H9 (cell line): ENCODE measurements around the gene TPRX1. TPM values are rescaled to one million over a fixed set of nuclear protein-coding genes. Genes with fewer than 3 reads are reported as not detected.

ENCODE experiments used
- DNase-seq: peaks from one replicate; pipeline ENCODE4 v3.0.0-alpha.2; 2017
- H2AFZ ChIP-seq: one replicate; pipeline ENCODE4 v1.6.1; 2013; ENCODE audit warnings: mild to moderate bottlenecking, low read length, control low read depth, moderate library complexity
- H2AK5ac ChIP-seq: 2 replicates; pipeline ENCODE4 v1.6.1; 2013; ENCODE audit warnings: low read length, control low read depth, mixed read lengths; ENCODE audit not compliant: insufficient read length
- H2BK120ac ChIP-seq: one replicate; pipeline ENCODE4 v1.6.1; 2013; ENCODE audit warnings: low read depth, mild to moderate bottlenecking, low read length, control low read depth, inconsistent platforms; ENCODE audit not compliant: poor library complexity, severe bottlenecking
- H2BK12ac ChIP-seq: 2 replicates; pipeline ENCODE4 v1.6.1; 2013; ENCODE audit warnings: low read length, control low read depth, mixed read lengths, low read depth; ENCODE audit not compliant: insufficient read length
- H2BK15ac ChIP-seq: 2 replicates; pipeline ENCODE4 v1.6.1; 2013; ENCODE audit warnings: low read depth, low read length, control low read depth
- H2BK20ac ChIP-seq: one replicate; pipeline ENCODE4 v1.6.1; 2013; ENCODE audit warnings: low read depth, mild to moderate bottlenecking, low read length, control low read depth, inconsistent platforms; ENCODE audit not compliant: poor library complexity, severe bottlenecking
- H2BK5ac ChIP-seq: 2 replicates; pipeline ENCODE4 v1.6.1; 2013; ENCODE audit warnings: low read length, control low read depth, mixed read lengths; ENCODE audit not compliant: insufficient read length
- H3K14ac ChIP-seq: 2 replicates; pipeline ENCODE4 v1.6.1; 2013; ENCODE audit warnings: low read length, control low read depth; ENCODE audit not compliant: insufficient read depth
- H3K18ac ChIP-seq: 2 replicates; pipeline ENCODE4 v1.6.1; 2013; ENCODE audit warnings: low read depth, mild to moderate bottlenecking, mixed read lengths, low read length, control low read depth; ENCODE audit not compliant: insufficient read length
- H3K23ac ChIP-seq: 2 replicates; pipeline ENCODE4 v1.6.1; 2013; ENCODE audit warnings: low read length, control low read depth, mixed read lengths, low read depth; ENCODE audit not compliant: insufficient read length
- H3K23me2 ChIP-seq: 2 replicates; pipeline ENCODE4 v1.6.1; 2013; ENCODE audit warnings: low read depth, mild to moderate bottlenecking, mixed read lengths, low read length, control low read depth; ENCODE audit not compliant: insufficient read length, poor library complexity, severe bottlenecking
- H3K27ac ChIP-seq: 2 replicates; pipeline ENCODE4 v1.5.1; 2013; ENCODE audit warnings: low read length, control low read depth, mixed read lengths, low read depth; ENCODE audit not compliant: insufficient read length
- H3K27me3 ChIP-seq: 2 replicates; pipeline ENCODE4 v1.6.1; 2013; ENCODE audit warnings: low read length, control low read depth, inconsistent platforms; ENCODE audit not compliant: insufficient read depth
- H3K4ac ChIP-seq: 2 replicates; pipeline ENCODE4 v1.6.1; 2013; ENCODE audit warnings: low read depth, mild to moderate bottlenecking, control low read depth, inconsistent platforms, low read length, moderate library complexity
- H3K4me1 ChIP-seq: 2 replicates; pipeline ENCODE4 v1.6.1; 2013; ENCODE audit warnings: low read length, control low read depth, inconsistent platforms; ENCODE audit not compliant: insufficient read depth
- H3K4me2 ChIP-seq: 2 replicates; pipeline ENCODE4 v1.6.1; 2013; ENCODE audit warnings: low read length, control low read depth, mixed read lengths; ENCODE audit not compliant: insufficient read length, insufficient read depth
- H3K56ac ChIP-seq: 2 replicates; pipeline ENCODE4 v1.6.1; 2013; ENCODE audit warnings: low read depth, mild to moderate bottlenecking, mixed read lengths, low read length, control low read depth; ENCODE audit not compliant: insufficient read length
- H3K79me1 ChIP-seq: 2 replicates; pipeline ENCODE4 v1.6.1; 2013; ENCODE audit warnings: low read depth, mild to moderate bottlenecking, moderate library complexity, low read length, control low read depth, inconsistent platforms; ENCODE audit not compliant: insufficient read depth, poor library complexity, severe bottlenecking
- H3K79me2 ChIP-seq: 2 replicates; pipeline ENCODE4 v1.6.1; 2013; ENCODE audit warnings: low read length, control low read depth, inconsistent platforms; ENCODE audit not compliant: insufficient read depth
- H3K9ac ChIP-seq: 2 replicates; pipeline ENCODE4 v1.6.1; 2013; ENCODE audit warnings: low read length, control low read depth, mixed read lengths; ENCODE audit not compliant: insufficient read length; ENCODE audit errors: extremely low read depth
- H3K9me3 ChIP-seq: one replicate; pipeline ENCODE4 v1.6.1; 2013; ENCODE audit warnings: low read depth, low read length, inconsistent platforms; ENCODE audit not compliant: control insufficient read depth
- H3T11ph ChIP-seq: one replicate; pipeline ENCODE4 v1.6.1; 2013; ENCODE audit warnings: mild to moderate bottlenecking, low read length, control low read depth, inconsistent platforms
- H4K20me1 ChIP-seq: one replicate; pipeline ENCODE4 v1.6.1; 2013; ENCODE audit not compliant: control insufficient read depth, insufficient read length, insufficient read depth
- H4K5ac ChIP-seq: 2 replicates; pipeline ENCODE4 v1.6.1; 2013; ENCODE audit warnings: low read depth, mild to moderate bottlenecking, mixed read lengths, low read length, control low read depth; ENCODE audit not compliant: insufficient read length
- H4K8ac ChIP-seq: replicated peaks from 2 replicates; pipeline ENCODE4 v1.6.1; 2013; ENCODE audit warnings: low read length, control low read depth, mixed read lengths, low read depth; ENCODE audit not compliant: insufficient read length
- H4K91ac ChIP-seq: 2 replicates; pipeline ENCODE4 v1.6.1; 2013; ENCODE audit warnings: low read depth, mild to moderate bottlenecking, moderate library complexity, mixed read lengths, low read length, control low read depth; ENCODE audit not compliant: insufficient read length
- H3K27ac Mint-ChIP-seq, 3 experiments: 2 replicates in 2 of 3; 3 replicates in 1 of 3; pipeline ENCODE4 v1.8.0; 2020 to 2021; ENCODE audit warnings: mixed read lengths in 3 of 3, mild to moderate bottlenecking in 1 of 3, moderate library complexity in 1 of 3
- H3K27me3 Mint-ChIP-seq: 2 replicates; pipeline ENCODE4 v1.8.0; 2021; ENCODE audit warnings: low read depth, mild to moderate bottlenecking, moderate library complexity, mixed read lengths
- H3K36me3 Mint-ChIP-seq, 3 experiments: 2 replicates in 2 of 3; 3 replicates in 1 of 3; pipeline ENCODE4 v1.8.0; 2020 to 2021; ENCODE audit warnings: low read depth in 3 of 3, mixed read lengths in 3 of 3; ENCODE audit not compliant: insufficient read depth in 1 of 3
- H3K4me1 Mint-ChIP-seq, 2 experiments: 2 replicates each; pipeline ENCODE4 v1.8.0; 2020; ENCODE audit warnings: mixed read lengths in 2 of 2
- H3K4me3 Mint-ChIP-seq, 2 experiments: 2 replicates in 1 of 2; 3 replicates in 1 of 2; pipeline ENCODE4 v1.8.0; 2020 to 2021; ENCODE audit warnings: mild to moderate bottlenecking in 2 of 2, mixed read lengths in 2 of 2, moderate library complexity in 1 of 2
- H3K9me3 Mint-ChIP-seq, 2 experiments: 2 replicates in 1 of 2; 3 replicates in 1 of 2; pipeline ENCODE4 v1.8.0; 2020; ENCODE audit warnings: mild to moderate bottlenecking in 2 of 2, mixed read lengths in 2 of 2, moderate library complexity in 1 of 2
- WGBS: extraction: QIAGEN DNeasy Blood & Tissue Kit; methylation state at CpG from one replicate; pipeline ENCODE4 v1.1.7; 2013; ENCODE audit warnings: missing lambda C conversion rate, low lambda C conversion rate, mixed read lengths; ENCODE audit not compliant: insufficient read length; ENCODE audit errors: extremely low coverage; 5-methylcytosine and 5-hydroxymethylcytosine counted together
- total RNA-seq: library from RNA; stranded (reverse); gene quantifications from 2 replicates; pipeline ENCODE4 v1.2.1, GENCODE V29; 2021
- TF ChIP-seq, protein P1 (sequence below): fragments of 200-600 bp; sonication (generic); conservative IDR thresholded peaks from 3 replicates; pipeline ENCODE4 v1.8.0; 2021; ENCODE audit warnings: antibody characterized with exemption, mild to moderate bottlenecking

The TPRX1 gene
- total RNA-seq, 1 experiment from 2014 or later = not detected

- H2AFZ ChIP-seq = no peak overlapping the region
- peaks cover 0 to under 1% of the 10 kb centered on the region in 2 experiments; a peak in 2 of 5 replicates for H3K9me3 Mint-ChIP-seq
- H3K4me1 Mint-ChIP-seq = 0 out of 4 replicates have a peak, but pooled peaks cover 0 to 2% of the 10 kb centered on the region in 2 experiments
- no peaks in the 10 kb centered on the region for H3K4me1 ChIP-seq
- H3K14ac ChIP-seq = no peak overlapping the region
- no CpG with 5 or more reads among the region's 6 CpGs for WGBS
- H3K36me3 Mint-ChIP-seq = peaks cover 0 to 1% (median 0%) of the 10 kb centered on the region in 3 experiments; a peak in 1 of 7 replicates
- H2BK20ac ChIP-seq = no peak overlapping the region
- H3K9ac ChIP-seq = no peak overlapping the region
- H3K9me3 ChIP-seq = no peaks in the 10 kb centered on the region
- no peaks in the 10 kb centered on the region for H3K27me3 Mint-ChIP-seq
- no peak overlapping the region for H3K27ac Mint-ChIP-seq
- no peaks in the 10 kb centered on the region for H3K79me1 ChIP-seq
- no peak overlapping the region for H4K8ac ChIP-seq
- no peak overlapping the region for H3K18ac ChIP-seq
- no peak overlapping the region for H2AK5ac ChIP-seq
- H4K5ac ChIP-seq = no peak overlapping the region
- H3K4me3 Mint-ChIP-seq = no peak overlapping the region; a peak in 1 of 5 replicates
- no peaks in the 10 kb centered on the region for H3K23me2 ChIP-seq
- no peak overlapping the region for H3K4ac ChIP-seq
- H4K20me1 ChIP-seq = no peaks in the 10 kb centered on the region
- no peak overlapping the region for H3T11ph ChIP-seq
- no peak overlapping the region for H4K91ac ChIP-seq
- no peak overlapping the region for H2BK5ac ChIP-seq
- H3K4me2 ChIP-seq = no peak overlapping the region
- no peak overlapping the region for H3K27ac ChIP-seq
- H3K27me3 ChIP-seq = no peaks in the 10 kb centered on the region
- H3K23ac ChIP-seq = no peak overlapping the region
- no peak for DNase-seq
- no peak overlapping the region for H2BK120ac ChIP-seq
- H3K79me2 ChIP-seq = no peaks in the 10 kb centered on the region
- no peak overlapping the region for H3K56ac ChIP-seq
- H2BK12ac ChIP-seq = no peak overlapping the region
- TF ChIP-seq, protein P1, sequence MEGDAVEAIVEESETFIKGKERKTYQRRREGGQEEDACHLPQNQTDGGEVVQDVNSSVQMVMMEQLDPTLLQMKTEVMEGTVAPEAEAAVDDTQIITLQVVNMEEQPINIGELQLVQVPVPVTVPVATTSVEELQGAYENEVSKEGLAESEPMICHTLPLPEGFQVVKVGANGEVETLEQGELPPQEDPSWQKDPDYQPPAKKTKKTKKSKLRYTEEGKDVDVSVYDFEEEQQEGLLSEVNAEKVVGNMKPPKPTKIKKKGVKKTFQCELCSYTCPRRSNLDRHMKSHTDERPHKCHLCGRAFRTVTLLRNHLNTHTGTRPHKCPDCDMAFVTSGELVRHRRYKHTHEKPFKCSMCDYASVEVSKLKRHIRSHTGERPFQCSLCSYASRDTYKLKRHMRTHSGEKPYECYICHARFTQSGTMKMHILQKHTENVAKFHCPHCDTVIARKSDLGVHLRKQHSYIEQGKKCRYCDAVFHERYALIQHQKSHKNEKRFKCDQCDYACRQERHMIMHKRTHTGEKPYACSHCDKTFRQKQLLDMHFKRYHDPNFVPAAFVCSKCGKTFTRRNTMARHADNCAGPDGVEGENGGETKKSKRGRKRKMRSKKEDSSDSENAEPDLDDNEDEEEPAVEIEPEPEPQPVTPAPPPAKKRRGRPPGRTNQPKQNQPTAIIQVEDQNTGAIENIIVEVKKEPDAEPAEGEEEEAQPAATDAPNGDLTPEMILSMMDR = no peak
- no peak overlapping the region for H2BK15ac ChIP-seq
Measured at GRCh38 chr19:47806435-47806834, 2.1 kb upstream of the TPRX1 start.
